Kidney epithelial cell (primary cell): ENCODE results near the gene NCBP3. TPM values are rescaled to one million over a fixed set of nuclear protein-coding genes. Genes with fewer than 3 reads are reported as not detected.

Source experiments
- DNase-seq: peaks from one replicate; pipeline ENCODE4 v3.0.0-alpha.2; 2010; ENCODE audit warnings: low read depth
- H3K27me3 ChIP-seq: 2 replicates; pipeline ENCODE4 v1.6.0; 2011; ENCODE audit warnings: low read length; ENCODE audit not compliant: control insufficient read depth, insufficient read depth
- H3K36me3 ChIP-seq: 2 replicates; pipeline ENCODE4 v1.5.1; 2011; ENCODE audit warnings: low read length; ENCODE audit not compliant: control insufficient read depth, insufficient read depth
- H3K4me3 ChIP-seq: 2 replicates; pipeline ENCODE4 v1.5.1; 2011; ENCODE audit warnings: low read depth, mild to moderate bottlenecking, control low read depth, low read length
- total RNA-seq: library from RNA; depleted of rRNA; stranded (reverse); fragments of >200 nt; gene quantifications from 2 replicates; pipeline ENCODE4 v1.2.3, GENCODE V29; 2015
- TF ChIP-seq, protein P1 (sequence below): IDR thresholded peaks from 2 replicates; pipeline ENCODE4 v1.5.1; 2011; ENCODE audit warnings: mild to moderate bottlenecking, moderate library complexity, low read length, control low read depth, inconsistent platforms; ENCODE audit not compliant: insufficient read depth, poor library complexity, severe bottlenecking

The NCBP3 gene
- total RNA-seq, 1 donor from 2014 or later, result 29.1 TPM

DNA sequence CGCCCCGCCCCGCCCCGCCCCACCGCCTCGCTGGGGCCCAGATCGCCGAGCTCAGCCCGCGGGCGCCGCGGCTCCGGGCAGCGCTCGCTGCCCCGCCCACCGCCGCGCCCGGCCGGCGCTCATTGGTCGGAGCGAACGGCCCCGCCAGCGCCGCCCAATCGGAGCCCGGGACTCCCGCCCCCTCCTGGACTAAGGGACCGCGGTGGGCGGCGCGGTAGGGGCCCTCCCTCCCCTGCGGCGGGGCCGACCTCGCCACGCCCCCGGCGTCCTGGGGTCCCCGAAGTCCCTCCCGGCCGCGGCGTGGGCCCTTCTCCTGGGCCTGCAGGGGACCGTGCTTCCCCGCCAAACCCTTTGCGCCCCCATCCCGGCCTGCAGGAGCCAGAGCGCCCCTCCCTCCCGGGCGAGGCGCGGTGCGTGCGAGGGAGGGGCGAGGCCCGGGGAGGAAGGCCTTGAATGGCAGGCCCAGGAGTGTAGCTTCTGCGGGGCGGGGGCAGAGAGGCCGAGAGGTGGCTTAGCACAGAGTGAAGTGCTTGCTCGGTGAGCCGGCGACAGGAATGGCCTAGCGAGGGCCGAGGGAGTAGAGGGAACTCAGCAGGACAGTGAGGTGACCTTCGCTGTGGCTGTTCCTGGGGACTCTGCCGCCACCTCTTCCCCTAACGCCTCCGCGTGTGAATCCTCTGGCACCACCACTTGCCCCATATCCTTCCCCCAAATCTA is 47.1 kb upstream of the NCBP3 start, which contains the start of gene CAMKK1:
TSS of gene CAMKK1 (minus strand) at position 51 of the 717 bp plus-strand sequence. CDS start 7,366 bp downstream, outside the sequence.
- peak within 1 kb of the TSS; percentile 60 for H3K4me3 ChIP-seq
- no peaks in the 10 kb centered on the region for H3K36me3 ChIP-seq
- DNase-seq, result no peak
- H3K27me3 ChIP-seq, result no peaks in the 10 kb centered on the region
- TF ChIP-seq, protein P1, sequence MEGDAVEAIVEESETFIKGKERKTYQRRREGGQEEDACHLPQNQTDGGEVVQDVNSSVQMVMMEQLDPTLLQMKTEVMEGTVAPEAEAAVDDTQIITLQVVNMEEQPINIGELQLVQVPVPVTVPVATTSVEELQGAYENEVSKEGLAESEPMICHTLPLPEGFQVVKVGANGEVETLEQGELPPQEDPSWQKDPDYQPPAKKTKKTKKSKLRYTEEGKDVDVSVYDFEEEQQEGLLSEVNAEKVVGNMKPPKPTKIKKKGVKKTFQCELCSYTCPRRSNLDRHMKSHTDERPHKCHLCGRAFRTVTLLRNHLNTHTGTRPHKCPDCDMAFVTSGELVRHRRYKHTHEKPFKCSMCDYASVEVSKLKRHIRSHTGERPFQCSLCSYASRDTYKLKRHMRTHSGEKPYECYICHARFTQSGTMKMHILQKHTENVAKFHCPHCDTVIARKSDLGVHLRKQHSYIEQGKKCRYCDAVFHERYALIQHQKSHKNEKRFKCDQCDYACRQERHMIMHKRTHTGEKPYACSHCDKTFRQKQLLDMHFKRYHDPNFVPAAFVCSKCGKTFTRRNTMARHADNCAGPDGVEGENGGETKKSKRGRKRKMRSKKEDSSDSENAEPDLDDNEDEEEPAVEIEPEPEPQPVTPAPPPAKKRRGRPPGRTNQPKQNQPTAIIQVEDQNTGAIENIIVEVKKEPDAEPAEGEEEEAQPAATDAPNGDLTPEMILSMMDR, result no peak

DNA sequence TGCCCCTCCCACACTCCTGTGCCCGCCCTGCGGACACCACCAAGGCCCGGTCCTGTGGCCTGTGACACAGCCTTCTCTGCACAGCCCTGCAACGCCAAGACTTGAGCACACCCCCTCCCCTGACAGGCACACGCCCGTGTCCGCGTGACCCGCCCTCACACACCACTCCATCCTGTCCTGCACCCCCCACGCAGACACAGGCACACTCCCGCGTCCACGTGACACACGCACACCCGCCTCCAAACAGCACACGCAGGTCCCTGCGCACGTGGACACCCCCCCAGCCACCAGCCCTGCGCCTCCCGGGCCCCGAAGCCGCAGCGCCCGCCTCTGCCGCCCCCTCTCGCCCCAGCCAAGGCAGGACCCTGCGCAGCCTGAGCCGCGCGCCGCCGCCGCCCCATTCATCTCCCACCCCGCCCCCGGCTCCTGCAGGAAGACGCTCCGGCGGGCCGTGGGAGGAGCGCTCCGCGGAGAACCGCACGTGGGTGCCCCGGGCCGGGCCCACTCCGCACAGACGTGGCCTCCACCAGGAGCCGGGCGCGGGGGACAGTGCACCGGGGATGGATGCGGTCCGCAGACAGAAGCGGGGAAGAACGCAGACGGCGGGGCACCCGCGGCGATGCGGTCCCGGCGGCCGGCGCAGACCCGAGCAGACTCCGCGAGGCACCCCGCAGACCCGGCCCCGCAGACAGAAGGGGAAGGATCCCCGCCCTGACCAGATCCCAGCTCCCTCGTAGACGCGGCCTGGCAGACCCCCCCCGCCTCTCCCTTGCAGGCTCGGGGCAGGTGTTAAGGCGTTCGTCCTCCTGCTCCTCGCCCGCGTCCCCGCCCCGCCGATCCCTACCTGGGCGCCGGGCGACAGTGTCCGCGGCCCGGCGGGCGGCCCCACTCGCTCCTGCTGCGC is 46.3 kb upstream of the NCBP3 start:
- no peaks in the 10 kb centered on the region for H3K36me3 ChIP-seq
- peak overlapping the region; percentile 60 for H3K4me3 ChIP-seq
- TF ChIP-seq, protein P1, result no peak
- no peak for DNase-seq
- H3K27me3 ChIP-seq, result no peaks in the 10 kb centered on the region

DNA sequence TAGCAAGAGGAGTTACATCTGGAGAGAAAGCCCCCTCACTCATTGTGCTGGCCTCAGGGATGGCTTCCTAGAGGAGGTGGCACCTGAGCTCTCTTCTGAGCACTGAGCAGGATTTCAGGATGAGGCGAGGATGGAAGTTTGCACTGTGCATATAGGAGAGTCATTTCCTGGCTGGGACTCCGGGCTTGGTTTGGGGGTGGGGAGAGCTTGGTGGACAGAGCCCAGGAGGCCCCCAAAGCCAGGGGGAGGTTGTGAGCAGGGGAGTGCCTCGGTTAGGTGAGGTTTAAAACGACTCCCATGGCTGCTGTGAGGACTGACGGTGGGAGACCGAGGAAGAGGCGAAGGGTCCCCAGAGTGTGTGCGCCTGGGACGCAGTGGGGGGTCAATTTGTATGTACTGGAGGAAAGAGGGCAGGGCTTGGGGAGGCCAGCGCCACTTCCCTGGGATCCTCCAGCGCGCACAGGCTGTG is 45.6 kb upstream of the NCBP3 start:
- DNase-seq, result no peak
- Histone ChIP-seq H3K27me3 (no peaks in the 10 kb centered on the region), H3K36me3 (no peaks in the 10 kb centered on the region), H3K4me3 (peak overlapping the region; percentile 60)
- TF ChIP-seq, protein P1, result peak; percentile 4

DNA sequence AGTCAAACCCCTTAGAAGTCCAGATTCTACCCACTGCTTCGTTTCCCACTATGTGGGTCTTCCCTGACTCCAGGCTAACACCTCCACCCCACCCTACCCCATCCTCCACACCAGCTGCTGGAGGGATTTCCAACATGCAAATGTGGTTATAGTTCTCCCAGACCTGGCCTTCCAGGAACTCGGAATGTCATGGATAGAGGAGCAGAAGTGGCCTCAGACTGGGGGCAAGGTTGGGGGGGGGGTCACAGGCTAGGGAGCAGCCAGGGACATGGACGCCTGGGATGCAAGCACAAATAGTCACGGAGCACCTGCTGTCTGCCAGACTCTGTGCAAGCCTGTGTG is 44.8 kb upstream of the NCBP3 start:
- H3K27me3 ChIP-seq, result no peaks in the 10 kb centered on the region
- no peak overlapping the region for H3K4me3 ChIP-seq
- no peaks in the 10 kb centered on the region for H3K36me3 ChIP-seq
- TF ChIP-seq, protein P1, result no peak
- no peak for DNase-seq

DNA sequence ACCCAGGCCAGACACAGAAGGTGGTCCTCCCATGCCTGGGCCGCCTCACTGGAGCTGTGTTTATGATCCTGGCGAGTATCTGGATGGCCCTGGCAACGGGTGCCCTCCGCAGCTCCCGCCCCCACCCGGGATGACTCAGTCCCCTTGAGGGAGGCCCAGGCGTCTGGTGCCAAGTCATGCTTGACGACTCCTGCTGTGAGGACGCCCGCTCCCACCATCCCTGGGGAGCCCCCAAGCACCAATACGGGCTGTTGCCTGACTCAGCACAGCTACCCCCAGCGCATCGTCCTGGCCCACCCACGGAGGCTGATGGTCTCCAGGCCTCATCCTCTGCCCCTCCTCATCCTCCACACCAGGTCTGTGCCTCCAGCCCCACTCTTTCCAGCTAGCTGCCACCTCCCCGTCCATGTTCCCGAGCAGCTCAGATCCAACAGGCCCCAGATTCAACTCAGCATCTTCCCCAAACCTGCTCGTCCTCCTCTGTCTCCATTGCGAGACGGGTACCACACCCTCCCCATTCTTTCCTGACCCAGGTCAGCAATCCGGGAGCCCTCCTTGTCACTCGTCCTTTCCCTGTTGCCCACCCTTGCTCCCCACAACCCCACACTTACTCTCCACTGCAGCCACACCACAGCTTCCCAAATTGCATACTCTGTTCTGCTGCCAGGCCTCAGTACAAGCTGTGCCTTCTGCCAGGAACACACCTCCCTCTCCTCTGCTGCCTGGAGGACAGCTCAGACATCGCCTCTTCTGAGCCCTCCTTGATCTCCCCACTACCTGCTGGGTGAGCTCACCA is 44.2 kb upstream of the NCBP3 start:
- H3K4me3 ChIP-seq, result no peak overlapping the region
- H3K27me3 ChIP-seq, result no peaks in the 10 kb centered on the region
- DNase-seq, result peak; percentile 85
- TF ChIP-seq, protein P1, result no peak
- no peaks in the 10 kb centered on the region for H3K36me3 ChIP-seq
